Measurements from ENCODE around the gene NOL3. TPM values are rescaled to one million over a fixed set of nuclear protein-coding genes. Genes with fewer than 3 reads are reported as not detected.

Gene NOL3
- total RNA-seq, 1 donor from 2014 or later: 86.3 TPM

DNA sequence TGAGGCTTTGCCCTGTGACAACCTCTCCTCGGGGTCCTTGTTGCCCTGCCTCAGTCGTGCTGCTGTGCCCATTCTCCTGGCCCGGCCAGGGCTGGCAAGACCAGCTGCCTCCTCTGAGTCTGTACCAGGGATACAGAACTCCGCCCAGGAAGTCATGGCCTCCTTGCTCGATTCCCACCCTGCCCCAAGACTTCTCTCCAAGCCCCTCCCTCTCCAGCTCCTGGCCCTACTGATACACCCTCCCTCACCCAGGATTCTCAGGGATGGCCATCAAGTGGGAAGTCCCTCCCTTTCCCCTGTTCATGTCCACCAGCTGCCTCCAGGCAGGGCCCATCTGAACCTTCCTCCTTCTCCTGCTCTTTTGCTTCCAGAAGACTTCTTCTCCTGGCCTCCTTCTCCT lies 45.4 kb downstream of the NOL3 start:
- no peak for DNase-seq (ENCODE audit: low spot score)

DNA sequence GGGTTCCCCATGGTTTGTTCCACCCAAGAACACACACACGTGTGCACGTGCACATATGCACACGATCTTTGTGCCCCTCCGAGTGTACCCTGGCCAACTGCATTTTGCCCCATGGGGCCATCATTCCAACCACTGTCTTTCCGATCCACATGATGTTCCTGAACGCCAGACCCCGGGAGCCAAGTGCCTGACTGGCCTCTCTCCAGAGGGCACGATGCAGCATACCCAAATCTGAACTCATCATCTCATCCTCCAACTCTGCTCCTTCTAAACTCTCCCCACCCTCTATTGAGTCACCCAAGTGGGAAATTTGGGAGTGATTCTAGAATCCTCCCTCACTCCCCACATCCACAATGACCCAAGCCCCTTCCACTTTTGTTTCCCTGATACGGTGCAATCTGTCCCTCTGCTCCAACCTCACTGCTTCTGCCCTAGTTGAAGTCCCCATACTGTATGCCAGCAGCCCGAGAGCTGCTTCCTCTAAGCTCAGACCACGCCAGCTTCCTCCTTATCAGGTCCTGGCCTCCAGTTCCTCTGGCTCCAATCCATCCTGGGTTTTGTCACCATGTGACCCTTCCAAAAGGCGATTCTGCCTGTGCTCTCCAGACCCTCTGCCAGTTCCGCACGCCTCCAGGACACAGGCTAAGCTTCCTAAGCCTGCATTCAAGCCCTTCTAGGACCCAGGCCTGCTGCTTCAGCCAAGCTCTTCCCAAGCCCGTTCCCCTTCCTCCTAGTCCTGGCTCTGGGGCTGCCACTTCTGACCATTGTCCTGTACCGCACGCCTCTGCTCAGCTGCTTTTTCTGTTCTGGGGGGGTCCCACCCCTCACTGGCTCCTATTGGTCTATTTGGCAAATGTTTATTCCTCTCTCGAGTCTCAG lies 46.5 kb downstream of the NOL3 start:
- intact Hi-C loops (cut with DNase I): no loop called here
- DNase-seq (ENCODE audit: low spot score): peak; percentile 82

More for the DNA sequence above, 45.4 kb downstream of the NOL3 start:
- intact Hi-C loops (cut with DNase I): no loop called here

DNA sequence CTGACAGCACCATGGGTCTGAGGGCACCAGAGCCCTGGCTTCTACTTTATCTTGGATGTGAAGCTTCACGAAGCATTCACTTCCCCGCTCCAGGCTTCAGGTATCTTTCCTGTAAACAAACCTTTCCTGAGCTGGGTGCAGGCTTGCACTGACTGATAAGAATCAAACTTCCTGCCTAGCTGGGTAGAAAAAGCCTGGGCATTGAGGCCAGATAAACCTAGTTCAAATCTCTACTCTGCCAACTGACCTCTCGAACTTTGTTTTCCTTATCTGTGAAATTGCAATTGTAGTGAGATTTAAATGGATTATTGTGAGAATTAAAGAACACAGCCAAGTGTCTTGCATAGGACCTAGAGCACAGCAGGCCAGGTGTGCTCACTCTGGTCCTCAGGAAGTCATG lies 53.7 kb downstream of the NOL3 start:
- no peak for DNase-seq (ENCODE audit: low spot score)
- intact Hi-C loops (cut with DNase I): no loop called here

Small RNA genes within 50 kb of the gene (microRNA-seq; reads per million reads assigned to microRNA genes)
- gene MIR328: 84.5 reads per million, percentile 56 among the genes with 10 or more reads in this experiment

Other genes starting within 250 kb of the NOL3 start
- gene RRAD, start 245.0 kb upstream of the NOL3 start, total RNA-seq: 245 TPM
- gene CIAO2B, start 236.1 kb upstream of the NOL3 start, total RNA-seq: 118 TPM
- gene CES2, start 235.0 kb upstream of the NOL3 start, total RNA-seq: 64.0 TPM
- gene CES3, start 209.3 kb upstream of the NOL3 start, total RNA-seq: 0.62 TPM
- gene CES4A, start 181.9 kb upstream of the NOL3 start, total RNA-seq: 11.9 TPM
- gene CBFB, start 141.4 kb upstream of the NOL3 start, total RNA-seq: 33.7 TPM
- gene PHAF1, start 60.6 kb upstream of the NOL3 start, total RNA-seq: 8.8 TPM
- 12.4 TPM for gene B3GNT9, start 19.5 kb upstream of the NOL3 start, total RNA-seq
- 11.0 TPM for gene TRADD, start 10.6 kb upstream of the NOL3 start, total RNA-seq
- 9.5 TPM for gene FBXL8, start 10.6 kb upstream of the NOL3 start, total RNA-seq
- gene HSF4, start 5.8 kb upstream of the NOL3 start, total RNA-seq: 49.1 TPM
- 22.2 TPM for gene MATCAP1, start 13.4 kb downstream of the NOL3 start, total RNA-seq
- 2.8 TPM for gene EXOC3L1, start 19.6 kb downstream of the NOL3 start, total RNA-seq
- 34.4 TPM for gene E2F4, start 21.6 kb downstream of the NOL3 start, total RNA-seq
- 0.92 TPM for gene ELMO3, start 28.6 kb downstream of the NOL3 start, total RNA-seq
- 16.3 TPM for gene TMEM208, start 56.6 kb downstream of the NOL3 start, total RNA-seq
- gene FHOD1, start 76.9 kb downstream of the NOL3 start, total RNA-seq: 33.4 TPM
- 1.1 TPM for gene SLC9A5, start 78.4 kb downstream of the NOL3 start, total RNA-seq
- gene PLEKHG4, start 109.0 kb downstream of the NOL3 start, total RNA-seq: 0.70 TPM
- gene KCTD19, start 156.2 kb downstream of the NOL3 start, total RNA-seq: not detected
- not detected for gene LRRC36, start 156.3 kb downstream of the NOL3 start, total RNA-seq
- 9.6 TPM for gene TPPP3, start 223.0 kb downstream of the NOL3 start, total RNA-seq
- gene ZDHHC1, start 245.9 kb downstream of the NOL3 start, total RNA-seq: 4.6 TPM

All from cardiac septum (tissue), 1 donor.